Measurements from ENCODE around the gene BARX2.

DNA sequence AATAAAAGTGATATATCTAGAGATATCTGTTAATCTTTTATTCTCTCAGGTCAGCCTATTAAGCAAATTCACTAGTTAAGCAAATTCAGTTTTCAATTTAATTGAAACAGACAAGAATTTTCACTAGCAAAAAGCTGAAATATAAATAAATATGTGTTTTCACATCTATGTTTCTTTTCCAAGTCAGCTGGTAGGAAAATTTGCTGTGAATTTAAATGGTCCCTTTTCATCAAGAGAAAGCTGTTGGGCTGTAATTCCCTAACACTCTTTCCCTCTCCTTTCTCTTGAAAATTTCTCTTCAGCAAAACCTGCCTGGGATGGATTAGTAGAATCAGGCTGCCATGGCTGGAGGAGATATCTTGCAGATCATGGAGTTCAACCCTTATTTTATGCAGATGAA, 46.9 kb upstream of the BARX2 start:
- no peak for TF ChIP-seq POLR2A (IDR thresholded peaks at IDR 0.05; ENCODE audit: low read depth, low read length)
- no peak for TF ChIP-seq POLR2AphosphoS5 (IDR thresholded peaks at IDR 0.05; ENCODE audit: low read depth, low read length)
- TF ChIP-seq TAF1 (IDR thresholded peaks at IDR 0.05; ENCODE audit: borderline replicate concordance, low read depth, low read length), result no peak

All from GM12892 (cell line).